Measurements from ENCODE around the gene TLE1. TPM values are rescaled to one million over a fixed set of nuclear protein-coding genes. Genes with fewer than 3 reads are reported as not detected.
"Not testable (repeated sequence)": the region's sequence is repeated elsewhere in the genome, so short reads cannot be mapped to it uniquely, and the experiment has no call there.

Gene TLE1
- total RNA-seq, 1 donor from 2014 or later, result 92.7 TPM

GRCh38 chr9:81621785-81622259 lies 67.5 kb downstream of the TLE1 start:
- no peak for DNase-seq

- DNase-seq, result no peak
Observed at GRCh38 chr9:81621118-81621517, 68.2 kb downstream of the TLE1 start.

GRCh38 chr9:81620002-81620390 lies 69.4 kb downstream of the TLE1 start:
- DNase-seq, result peak; percentile 57

GRCh38 chr9:81619353-81620001 lies 69.9 kb downstream of the TLE1 start:
- peak; percentile 37 for DNase-seq

- DNase-seq, result no peak
Observed at GRCh38 chr9:81618923-81619322, 70.4 kb downstream of the TLE1 start.

- DNase-seq, result no peak
Observed at GRCh38 chr9:81616141-81616540, 73.2 kb downstream of the TLE1 start.

- DNase-seq, result no peak
Observed at GRCh38 chr9:81614335-81614734, 75.0 kb downstream of the TLE1 start.

GRCh38 chr9:81613002-81613812 lies 76.1 kb downstream of the TLE1 start:
- DNase-seq, result peak; percentile 67

- no peak for DNase-seq
Observed at GRCh38 chr9:81611664-81612063, 77.7 kb downstream of the TLE1 start.

- DNase-seq, result no peak
Observed at GRCh38 chr9:81610740-81611107, 78.6 kb downstream of the TLE1 start.

- DNase-seq, result no peak
Observed at GRCh38 chr9:81609782-81610739, 79.3 kb downstream of the TLE1 start.

GRCh38 chr9:81608289-81608657 lies 81.1 kb downstream of the TLE1 start:
- no peak for DNase-seq

- no peak for DNase-seq
Observed at GRCh38 chr9:81607593-81608288, 81.6 kb downstream of the TLE1 start.

- DNase-seq, result not testable (repeated sequence)
Observed at GRCh38 chr9:81606261-81606660, 83.1 kb downstream of the TLE1 start.

GRCh38 chr9:81605170-81605670 lies 84.1 kb downstream of the TLE1 start:
- no peak for DNase-seq

GRCh38 chr9:81604306-81605169 lies 84.8 kb downstream of the TLE1 start:
- DNase-seq, result no peak

- peak; percentile 18 for DNase-seq
Observed at GRCh38 chr9:81602887-81603680, 86.3 kb downstream of the TLE1 start.

- DNase-seq, result peak; percentile 58
Observed at GRCh38 chr9:81601639-81602623, 87.4 kb downstream of the TLE1 start.

GRCh38 chr9:81600631-81601030 lies 88.7 kb downstream of the TLE1 start:
- DNase-seq, result no peak
